Panc1 (cell line): ENCODE data around the gene TNFRSF21. TPM values are rescaled to one million over a fixed set of nuclear protein-coding genes. Genes with fewer than 3 reads are reported as not detected.

Experiments used
- ATAC-seq: fragments of 200-7000 bp; cut with Tn5 transposase; 2 replicates; pipeline ENCODE4 v1.9.1; 2020; ENCODE audit warnings: mild to moderate bottlenecking, moderate library complexity
- BruUV-seq: library from RNA; stranded (reverse); fragments of 400-500 nt; replicated peaks from 2 replicates; lab custom pipeline; 2021; lab: Mats Ljungman, UMichigan
- CTCF ChIA-PET: fragments of 300-600 bp; sonication (Branson Sonifier 250); formaldehyde crosslinking; loops from one replicate; lab custom pipeline; 2022; ENCODE audit warnings: antibody characterized with exemption; lab: Charles Lee
- POLR2A ChIA-PET: fragments of 300-600 bp; sonication (Branson Sonifier 250); formaldehyde crosslinking; loops from one replicate; lab custom pipeline; 2022; ENCODE audit warnings: antibody characterized with exemption; lab: Charles Lee
- DNase-seq: peaks from one replicate; pipeline ENCODE4 v3.0.0-alpha.2; 2010; ENCODE audit warnings: low read depth, low spot score
- H3K27ac ChIP-seq: 2 replicates; pipeline ENCODE4 v1.5.1; 2011; ENCODE audit warnings: mild to moderate bottlenecking, low read length, inconsistent platforms
- H3K27me3 ChIP-seq: fragments of 200-500 bp; sonication (Bioruptor generic); 2 replicates; pipeline ENCODE4 v1.6.0; 2014; ENCODE audit warnings: low read length, inconsistent platforms; ENCODE audit not compliant: control insufficient read depth, insufficient read depth
- H3K36me3 ChIP-seq: fragments of 200-500 bp; sonication (Bioruptor generic); 2 replicates; pipeline ENCODE4 v1.5.1; 2014; ENCODE audit warnings: inconsistent platforms, mild to moderate bottlenecking, low read length, moderate library complexity; ENCODE audit not compliant: control insufficient read depth, insufficient read depth
- H3K4me1 ChIP-seq: 2 replicates; pipeline ENCODE4 v1.5.1; 2011; ENCODE audit warnings: inconsistent platforms, mild to moderate bottlenecking, low read length, moderate library complexity; ENCODE audit not compliant: control insufficient read depth, insufficient read depth
- H3K4me3 ChIP-seq, 2 experiments: 2 replicates each; pipeline ENCODE4 v1.5.1; 2011 to 2012; ENCODE audit warnings: low read depth in 2 of 2, low read length in 2 of 2, mild to moderate bottlenecking in 2 of 2, inconsistent platforms in 1 of 2, moderate library complexity in 1 of 2
- H3K9me3 ChIP-seq: fragments of 200-500 bp; sonication (Bioruptor generic); 2 replicates; pipeline ENCODE4 v1.5.1; 2014; ENCODE audit warnings: low read depth, mild to moderate bottlenecking, inconsistent platforms, low read length, moderate library complexity; ENCODE audit not compliant: control insufficient read depth, insufficient read depth
- POLR2AphosphoS5 ChIP-seq: IDR thresholded peaks from 2 replicates; pipeline ENCODE4 v1.6.1; 2012; ENCODE audit warnings: mild to moderate bottlenecking, low read depth, low read length, moderate library complexity
- SIN3A ChIP-seq: IDR thresholded peaks from 2 replicates; pipeline ENCODE4 v1.6.1; 2012; ENCODE audit warnings: low read depth, mild to moderate bottlenecking, low read length, moderate library complexity, borderline replicate concordance; ENCODE audit not compliant: insufficient read depth
- TCF7L2 ChIP-seq: IDR thresholded peaks from 2 replicates; pipeline ENCODE4 v1.6.1; 2011; ENCODE audit warnings: mild to moderate bottlenecking, low read depth, low read length, inconsistent platforms
- in situ Hi-C: cut with HindIII; loops from 2 replicates; pipeline ENCODE4 v1.10.0; 2016; ENCODE audit warnings: low sequenced_read_pairs, low pct_unique_long_range_greater_than_20kb
- intact Hi-C: fragments of 100-400 bp; cut with micrococcal nuclease; formaldehyde crosslinking; loops from one replicate; pipeline ENCODE4 v1.10.0; 2022; ENCODE audit not compliant: unreplicated experiment
- total RNA-seq: library from RNA; stranded (reverse); gene quantifications from one replicate; pipeline ENCODE4 v1.2.1, GENCODE V29; 2021; ENCODE audit not compliant: unreplicated experiment
- TF ChIP-seq, protein P1 (sequence below): fragments of 450-650 bp; IDR thresholded peaks from 2 replicates; pipeline ENCODE4 v1.5.1; 2017; ENCODE audit warnings: mild to moderate bottlenecking
- TF ChIP-seq, protein P2 (sequence below), 2 experiments: IDR thresholded peaks; 2 replicates each; pipeline ENCODE4 v1.6.1; 2011 to 2012; ENCODE audit warnings: low read depth in 2 of 2, control low read depth in 1 of 2, low read length in 1 of 2, mild to moderate bottlenecking in 1 of 2, moderate library complexity in 1 of 2; ENCODE audit not compliant: insufficient read depth in 1 of 2

Gene TNFRSF21
- total RNA-seq, 1 experiment from 2014 or later = 76.0 TPM

DNA sequence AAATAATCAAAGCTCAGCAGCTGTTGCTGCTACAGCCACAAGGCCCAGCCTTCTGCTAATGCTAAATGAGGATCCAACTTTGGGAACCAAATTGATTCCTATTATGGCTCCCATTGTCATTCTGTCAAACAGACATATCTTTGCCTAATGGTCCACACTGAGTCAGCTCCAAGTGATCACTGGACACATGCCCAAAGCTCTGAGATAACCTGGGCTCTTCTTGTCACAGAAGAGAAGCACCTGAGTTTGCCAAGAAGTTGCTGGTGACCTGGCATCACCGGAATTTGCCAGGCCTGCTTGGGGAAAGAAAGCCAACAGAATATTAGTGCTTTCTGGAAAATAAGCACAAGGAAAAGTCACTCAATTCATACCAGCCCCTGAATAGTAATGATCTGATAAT lies 5.8 kb downstream of the TNFRSF21 start:
- TF ChIP-seq, protein P1, sequence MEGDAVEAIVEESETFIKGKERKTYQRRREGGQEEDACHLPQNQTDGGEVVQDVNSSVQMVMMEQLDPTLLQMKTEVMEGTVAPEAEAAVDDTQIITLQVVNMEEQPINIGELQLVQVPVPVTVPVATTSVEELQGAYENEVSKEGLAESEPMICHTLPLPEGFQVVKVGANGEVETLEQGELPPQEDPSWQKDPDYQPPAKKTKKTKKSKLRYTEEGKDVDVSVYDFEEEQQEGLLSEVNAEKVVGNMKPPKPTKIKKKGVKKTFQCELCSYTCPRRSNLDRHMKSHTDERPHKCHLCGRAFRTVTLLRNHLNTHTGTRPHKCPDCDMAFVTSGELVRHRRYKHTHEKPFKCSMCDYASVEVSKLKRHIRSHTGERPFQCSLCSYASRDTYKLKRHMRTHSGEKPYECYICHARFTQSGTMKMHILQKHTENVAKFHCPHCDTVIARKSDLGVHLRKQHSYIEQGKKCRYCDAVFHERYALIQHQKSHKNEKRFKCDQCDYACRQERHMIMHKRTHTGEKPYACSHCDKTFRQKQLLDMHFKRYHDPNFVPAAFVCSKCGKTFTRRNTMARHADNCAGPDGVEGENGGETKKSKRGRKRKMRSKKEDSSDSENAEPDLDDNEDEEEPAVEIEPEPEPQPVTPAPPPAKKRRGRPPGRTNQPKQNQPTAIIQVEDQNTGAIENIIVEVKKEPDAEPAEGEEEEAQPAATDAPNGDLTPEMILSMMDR = no peak
- no peak for TF ChIP-seq TCF7L2
- DNase-seq (no peak), ATAC-seq (no peak)
- BruUV-seq = no TSS peak
- POLR2A ChIA-PET = no interaction called here
- Histone ChIP-seq H3K27me3 (no peaks in the 10 kb centered on the region), H3K4me3 (no peak overlapping the region), H3K4me1 (peaks cover 50% of the 10 kb centered on the region), H3K27ac (no peak overlapping the region; the same call in 1 of the 2 replicates), H3K36me3 (peaks cover 4% of the 10 kb centered on the region; the same call in 1 of the 2 replicates), H3K9me3 (no peaks in the 10 kb centered on the region)
- in situ Hi-C loops = no loop called here
- intact Hi-C loops = no loop called here
- CTCF ChIA-PET = interaction anchor here (1.1 kb wide), 1 partner anchor 455 kb away, joined by 4 read pairs; no protein-coding TSS in a partner anchor

DNA sequence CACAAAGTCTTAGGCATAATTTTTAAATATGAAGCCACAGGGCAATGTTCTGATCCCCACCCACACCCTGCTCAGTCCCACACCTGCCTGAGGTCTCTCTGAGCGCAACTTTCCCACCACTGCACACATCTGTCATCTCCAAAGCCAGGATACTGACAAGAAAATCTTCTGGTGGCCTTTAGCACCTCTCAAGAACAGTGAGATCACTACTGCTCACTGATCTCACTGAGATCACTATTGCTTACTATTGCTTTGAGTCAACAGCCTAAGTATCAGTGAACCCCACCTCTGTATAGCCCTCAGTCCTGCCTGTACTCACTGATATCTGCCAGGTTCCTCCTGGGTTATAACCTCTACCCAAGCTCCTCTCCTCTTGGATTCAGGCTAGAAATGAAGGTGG lies 6.4 kb downstream of the TNFRSF21 start:
- ChIA-PET CTCF (interaction anchor here (1.1 kb wide), 1 partner anchor 455 kb away, joined by 4 read pairs; no protein-coding TSS in a partner anchor), POLR2A (no interaction called here)
- no peaks in the 10 kb centered on the region for H3K36me3 ChIP-seq

More for the DNA sequence above, 6.4 kb downstream of the TNFRSF21 start:
- Histone ChIP-seq H3K27me3 (no peaks in the 10 kb centered on the region), H3K4me3 (no peak overlapping the region), H3K27ac (no peak overlapping the region; the same call in 1 of the 2 replicates), H3K4me1 (peaks cover 56% of the 10 kb centered on the region), H3K9me3 (no peaks in the 10 kb centered on the region)
- DNase-seq (no peak), ATAC-seq (no peak)
- intact Hi-C loops (no loop called here), in situ Hi-C loops (no loop called here)
- no peak for TF ChIP-seq TCF7L2
- no peak for TF ChIP-seq POLR2AphosphoS5
- TF ChIP-seq, protein P2, sequence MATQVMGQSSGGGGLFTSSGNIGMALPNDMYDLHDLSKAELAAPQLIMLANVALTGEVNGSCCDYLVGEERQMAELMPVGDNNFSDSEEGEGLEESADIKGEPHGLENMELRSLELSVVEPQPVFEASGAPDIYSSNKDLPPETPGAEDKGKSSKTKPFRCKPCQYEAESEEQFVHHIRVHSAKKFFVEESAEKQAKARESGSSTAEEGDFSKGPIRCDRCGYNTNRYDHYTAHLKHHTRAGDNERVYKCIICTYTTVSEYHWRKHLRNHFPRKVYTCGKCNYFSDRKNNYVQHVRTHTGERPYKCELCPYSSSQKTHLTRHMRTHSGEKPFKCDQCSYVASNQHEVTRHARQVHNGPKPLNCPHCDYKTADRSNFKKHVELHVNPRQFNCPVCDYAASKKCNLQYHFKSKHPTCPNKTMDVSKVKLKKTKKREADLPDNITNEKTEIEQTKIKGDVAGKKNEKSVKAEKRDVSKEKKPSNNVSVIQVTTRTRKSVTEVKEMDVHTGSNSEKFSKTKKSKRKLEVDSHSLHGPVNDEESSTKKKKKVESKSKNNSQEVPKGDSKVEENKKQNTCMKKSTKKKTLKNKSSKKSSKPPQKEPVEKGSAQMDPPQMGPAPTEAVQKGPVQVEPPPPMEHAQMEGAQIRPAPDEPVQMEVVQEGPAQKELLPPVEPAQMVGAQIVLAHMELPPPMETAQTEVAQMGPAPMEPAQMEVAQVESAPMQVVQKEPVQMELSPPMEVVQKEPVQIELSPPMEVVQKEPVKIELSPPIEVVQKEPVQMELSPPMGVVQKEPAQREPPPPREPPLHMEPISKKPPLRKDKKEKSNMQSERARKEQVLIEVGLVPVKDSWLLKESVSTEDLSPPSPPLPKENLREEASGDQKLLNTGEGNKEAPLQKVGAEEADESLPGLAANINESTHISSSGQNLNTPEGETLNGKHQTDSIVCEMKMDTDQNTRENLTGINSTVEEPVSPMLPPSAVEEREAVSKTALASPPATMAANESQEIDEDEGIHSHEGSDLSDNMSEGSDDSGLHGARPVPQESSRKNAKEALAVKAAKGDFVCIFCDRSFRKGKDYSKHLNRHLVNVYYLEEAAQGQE (IDR thresholded peaks at IDR 0.05; ENCODE audit: insufficient read depth in 1 of 2, low read depth in 2 of 2, low read length in 1 of 2) = no peak
- no peak for TF ChIP-seq SIN3A
- TF ChIP-seq, protein P1 = no peak
- no TSS peak for BruUV-seq
